AG04450 (cell line): Measurements from ENCODE around the gene TH. TPM values are rescaled to one million over a fixed set of nuclear protein-coding genes. Genes with fewer than 3 reads are reported as not detected.
A peak's percentile ranks its signal among the peaks of the same experiment; 100 is the strongest.

ENCODE experiments used
- CTCF ChIA-PET: fragments of 300-600, 350-600 bp; formaldehyde crosslinking; extraction: SDS; loops from one replicate; lab custom pipeline; 2022; ENCODE audit warnings: antibody characterized with exemption, inconsistent platforms; lab: Charles Lee
- POLR2A ChIA-PET: fragments of 350-600 bp; formaldehyde crosslinking; extraction: SDS; loops from one replicate; lab custom pipeline; 2021; ENCODE audit warnings: antibody characterized with exemption, inconsistent platforms; lab: Yijun Ruan, JAX
- DNase-seq: peaks from one replicate; pipeline ENCODE4 v3.0.0-alpha.2; 2011; ENCODE audit warnings: low read depth, low spot score
- H3K27ac ChIP-seq: one replicate; pipeline ENCODE4 v1.5.1; 2012; ENCODE audit warnings: low read depth, low read length, control low read depth
- H3K27me3 ChIP-seq: one replicate; pipeline ENCODE4 v1.6.0; 2012; ENCODE audit warnings: low read length; ENCODE audit not compliant: control insufficient read depth, insufficient read depth
- H3K4me3 ChIP-seq: 2 replicates; pipeline ENCODE4 v1.5.1; 2011; ENCODE audit warnings: mild to moderate bottlenecking, low read depth, low read length, control low read depth
- H3K9me3 ChIP-seq: 2 replicates; pipeline ENCODE4 v1.5.1; 2012; ENCODE audit warnings: low read length; ENCODE audit not compliant: control insufficient read depth, insufficient read depth
- polyA plus RNA-seq: library from polyadenylated mRNA; depleted of rRNA; stranded (reverse); fragments of >200 nt; gene quantifications from 2 replicates; pipeline ENCODE4 v1.2.3, GENCODE V29; 2011
- TF ChIP-seq, protein P1 (sequence below): IDR thresholded peaks from 2 replicates; pipeline ENCODE4 v1.5.1; 2011; ENCODE audit warnings: low read depth, low read length, control low read depth, inconsistent platforms

The TH gene
- polyA plus RNA-seq, 1 experiment: not detected

DNA sequence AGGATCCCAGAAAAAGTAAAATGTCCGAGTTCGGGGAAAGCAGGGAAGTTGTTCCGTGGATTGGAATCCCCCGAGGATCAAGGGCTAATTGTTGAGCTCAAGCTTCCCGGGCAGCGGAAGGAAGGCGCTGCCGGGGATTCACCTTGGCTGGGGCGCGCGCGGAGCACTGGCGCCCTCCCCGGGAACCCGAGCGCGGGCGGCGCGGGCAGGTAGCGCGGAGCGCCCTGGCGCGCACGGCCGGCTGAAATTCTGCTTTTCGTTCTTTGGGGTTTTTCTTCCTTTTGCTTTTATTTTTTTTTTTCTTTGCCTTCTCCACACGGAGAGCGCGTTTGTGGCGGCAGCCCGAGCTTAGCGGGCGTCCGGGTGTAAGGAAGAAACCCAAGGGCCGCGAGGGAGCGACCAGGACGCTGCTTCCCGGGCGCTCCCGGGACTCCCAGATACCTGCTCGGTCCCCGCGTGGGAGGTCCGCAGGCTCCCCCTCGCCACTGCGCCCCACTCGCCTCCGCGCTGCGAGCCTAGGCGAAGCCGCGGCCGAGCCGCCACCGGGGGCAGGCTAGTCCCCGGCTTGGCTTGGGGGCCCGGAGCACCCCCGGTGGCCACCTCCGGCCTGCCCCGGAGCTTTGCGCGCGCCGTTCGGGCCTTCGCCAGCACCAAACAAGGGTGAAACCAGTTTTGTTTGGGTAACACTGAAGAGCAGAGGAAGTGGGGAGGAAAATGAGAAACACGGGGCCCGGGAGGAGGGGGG is 27.6 kb downstream of the TH start:
- no peak for DNase-seq
- POLR2A ChIA-PET: no interaction called here
- TF ChIP-seq, protein P1, sequence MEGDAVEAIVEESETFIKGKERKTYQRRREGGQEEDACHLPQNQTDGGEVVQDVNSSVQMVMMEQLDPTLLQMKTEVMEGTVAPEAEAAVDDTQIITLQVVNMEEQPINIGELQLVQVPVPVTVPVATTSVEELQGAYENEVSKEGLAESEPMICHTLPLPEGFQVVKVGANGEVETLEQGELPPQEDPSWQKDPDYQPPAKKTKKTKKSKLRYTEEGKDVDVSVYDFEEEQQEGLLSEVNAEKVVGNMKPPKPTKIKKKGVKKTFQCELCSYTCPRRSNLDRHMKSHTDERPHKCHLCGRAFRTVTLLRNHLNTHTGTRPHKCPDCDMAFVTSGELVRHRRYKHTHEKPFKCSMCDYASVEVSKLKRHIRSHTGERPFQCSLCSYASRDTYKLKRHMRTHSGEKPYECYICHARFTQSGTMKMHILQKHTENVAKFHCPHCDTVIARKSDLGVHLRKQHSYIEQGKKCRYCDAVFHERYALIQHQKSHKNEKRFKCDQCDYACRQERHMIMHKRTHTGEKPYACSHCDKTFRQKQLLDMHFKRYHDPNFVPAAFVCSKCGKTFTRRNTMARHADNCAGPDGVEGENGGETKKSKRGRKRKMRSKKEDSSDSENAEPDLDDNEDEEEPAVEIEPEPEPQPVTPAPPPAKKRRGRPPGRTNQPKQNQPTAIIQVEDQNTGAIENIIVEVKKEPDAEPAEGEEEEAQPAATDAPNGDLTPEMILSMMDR: peak; percentile 9; the same call in 1 of the 2 replicates
- no peaks in the 10 kb centered on the region; the same call in 1 of the 2 replicates for H3K9me3 ChIP-seq
- CTCF ChIA-PET: interaction anchor here (3.6 to 14.8 kb wide), 2 partner anchors 7 to 107 kb away, joined by 26 to 557 read pairs; no protein-coding TSS in a partner anchor
- no peak overlapping the region for H3K4me3 ChIP-seq
- peaks cover 82% of the 10 kb centered on the region for H3K27me3 ChIP-seq
- no peak overlapping the region for H3K27ac ChIP-seq

DNA sequence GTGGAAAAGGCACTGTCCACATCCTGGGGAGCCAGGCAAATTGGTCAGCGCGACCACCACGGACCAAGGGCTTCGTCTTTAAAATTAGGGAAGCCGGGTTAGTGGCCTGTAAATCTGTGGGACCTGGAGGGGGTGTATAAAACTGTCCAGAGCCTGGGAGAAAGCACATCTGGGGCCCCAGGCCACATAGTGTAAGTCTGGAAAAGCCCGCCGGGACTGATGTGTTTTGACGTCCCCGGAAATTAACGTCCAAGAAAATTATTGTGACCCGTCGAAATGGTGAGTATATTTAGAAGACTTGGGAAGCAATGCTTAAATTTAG is 28.2 kb downstream of the TH start:
- DNase-seq: no peak
- ChIA-PET POLR2A (no interaction called here), CTCF (interaction anchor here (3.6 kb wide), 1 partner anchor 7 kb away, joined by 26 read pairs; no protein-coding TSS in a partner anchor)
- Histone ChIP-seq H3K9me3 (no peaks in the 10 kb centered on the region; the same call in 1 of the 2 replicates), H3K27me3 (peaks cover 76% of the 10 kb centered on the region), H3K4me3 (no peak overlapping the region), H3K27ac (no peak overlapping the region)
- TF ChIP-seq, protein P1: no peak

DNA sequence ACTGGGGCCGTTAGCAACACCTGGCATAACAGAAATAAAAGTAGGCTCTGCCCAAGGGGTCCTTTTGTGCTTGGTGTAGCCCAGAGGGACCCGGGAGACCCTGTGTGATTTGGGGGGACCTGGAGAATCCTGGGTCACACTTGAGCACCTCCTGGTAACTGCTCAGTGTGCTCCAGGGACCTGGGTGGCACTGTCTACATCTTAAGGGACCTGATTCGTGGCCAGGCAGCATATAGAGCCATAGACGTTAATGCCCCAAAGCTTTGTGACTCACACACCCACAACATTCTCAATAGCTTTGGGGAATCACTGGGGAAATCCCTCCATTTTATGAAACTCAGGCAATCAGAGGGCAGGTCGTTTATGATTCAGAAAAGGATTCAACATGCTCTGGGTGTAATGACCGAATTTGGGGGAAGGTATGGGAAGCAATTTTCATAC is 28.8 kb downstream of the TH start:
- Histone ChIP-seq H3K27me3 (peaks cover 74% of the 10 kb centered on the region), H3K9me3 (no peaks in the 10 kb centered on the region; the same call in 1 of the 2 replicates), H3K4me3 (no peak overlapping the region), H3K27ac (no peak overlapping the region)
- TF ChIP-seq, protein P1: no peak
- no peak for DNase-seq
- ChIA-PET CTCF (interaction anchor here (2.0 to 3.6 kb wide), 2 partner anchors 8 to 13 kb away, joined by 7 to 26 read pairs; no protein-coding TSS in a partner anchor), POLR2A (no interaction called here)

DNA sequence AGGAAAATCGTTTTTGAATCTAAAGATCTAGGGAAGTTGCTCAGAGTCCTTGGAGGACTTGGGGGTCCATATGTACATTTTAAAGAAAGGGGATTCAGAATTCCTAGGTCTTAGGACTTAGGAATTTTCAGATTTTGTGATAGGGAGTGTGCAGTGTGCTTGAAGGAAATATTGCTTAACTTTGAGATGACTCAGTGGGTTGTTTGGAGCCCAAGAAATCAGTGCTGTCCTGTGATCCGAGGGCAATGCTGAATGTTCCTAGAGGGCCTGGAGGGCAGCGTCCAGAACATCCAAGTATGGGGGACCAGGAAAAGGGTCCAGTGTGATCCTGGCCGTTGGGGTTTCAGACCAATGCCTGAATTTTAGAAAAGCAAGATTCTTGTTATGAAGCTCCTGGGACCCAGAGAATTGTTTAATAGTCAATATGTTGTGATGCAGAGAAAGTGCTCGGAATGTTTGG is 29.3 kb downstream of the TH start:
- DNase-seq: no peak
- CTCF ChIA-PET: interaction anchor here (2.0 to 3.6 kb wide), 2 partner anchors 9 to 14 kb away, joined by 7 to 26 read pairs; no protein-coding TSS in a partner anchor
- Histone ChIP-seq H3K4me3 (no peak overlapping the region), H3K27ac (no peak overlapping the region), H3K9me3 (no peaks in the 10 kb centered on the region; the same call in 1 of the 2 replicates), H3K27me3 (peaks cover 74% of the 10 kb centered on the region)
- POLR2A ChIA-PET: no interaction called here
- TF ChIP-seq, protein P1: no peak
